OCI-LY3 (cell line): Measurements from ENCODE around the gene ANKRD44.

Experiments
- H2AFZ ChIP-seq: fragments of 200-600, 300-600 bp; shearing (Covaris generic); 2 replicates; pipeline ENCODE4 v1.6.0; 2014; ENCODE audit warnings: antibody characterized with exemption, low read depth, low read length
- H3K27ac ChIP-seq: fragments of 200-600, 300-600 bp; sonication (generic); 2 replicates; pipeline ENCODE4 v1.5.1; 2014; ENCODE audit warnings: mild to moderate bottlenecking, low read length, moderate library complexity, mixed read lengths
- H3K27me3 ChIP-seq: fragments of 200-600, 300-600 bp; sonication (generic); 2 replicates; pipeline ENCODE4 v1.6.1; 2014; ENCODE audit warnings: low read depth, low read length, mixed read lengths
- H3K36me3 ChIP-seq: fragments of 200-600, 300-600 bp; sonication (generic); replicated peaks from 2 replicates; pipeline ENCODE3; 2014; ENCODE audit warnings: low read depth, low read length, mixed read lengths
- H3K4me1 ChIP-seq: fragments of 300-600, 200-600 bp; sonication (generic); 2 replicates; pipeline ENCODE4 v1.6.1; 2014; ENCODE audit warnings: low read length, mixed read lengths
- H3K4me2 ChIP-seq: fragments of 200-600, 300-600 bp; sonication (generic); 2 replicates; pipeline ENCODE4 v1.6.1; 2014; ENCODE audit warnings: low read length, mixed read lengths
- H3K4me3 ChIP-seq: fragments of 300-600, 200-600 bp; sonication (generic); 2 replicates; pipeline ENCODE4 v1.5.1; 2014; ENCODE audit warnings: antibody characterized with exemption, mild to moderate bottlenecking, low read length, moderate library complexity
- H3K79me2 ChIP-seq: fragments of 300-600, 200-600 bp; shearing (Covaris generic); 2 replicates; pipeline ENCODE4 v1.6.1; 2014; ENCODE audit warnings: mild to moderate bottlenecking, low read length, mixed read lengths
- H3K9ac ChIP-seq: fragments of 300-600, 200-600 bp; shearing (Covaris generic); 2 replicates; pipeline ENCODE4 v1.6.0; 2014; ENCODE audit warnings: mild to moderate bottlenecking, low read length, moderate library complexity
- H3K9me3 ChIP-seq: fragments of 200-600, 300-600 bp; shearing (Covaris generic); 2 replicates; pipeline ENCODE4 v1.6.1; 2014; ENCODE audit warnings: low read length, mixed read lengths; ENCODE audit not compliant: insufficient read depth
- H4K20me1 ChIP-seq: fragments of 200-600, 300-600 bp; sonication (generic); 2 replicates; pipeline ENCODE4 v1.6.1; 2016; ENCODE audit warnings: low read length, mixed read lengths; ENCODE audit not compliant: insufficient read depth
- CTCF ChIP-seq: fragments of 200-600, 300-600 bp; sonication (generic); IDR thresholded peaks from 2 replicates; pipeline ENCODE4 v1.5.1; 2014; ENCODE audit warnings: antibody characterized with exemption, low read length, low read depth
- EZH2phosphoT487 ChIP-seq: fragments of 200-600 bp; shearing (Covaris generic); IDR thresholded peaks from 2 replicates; pipeline ENCODE4 v1.6.1; 2018; ENCODE audit warnings: antibody characterized with exemption, mixed run types, low read depth

Gene ANKRD44

DNA sequence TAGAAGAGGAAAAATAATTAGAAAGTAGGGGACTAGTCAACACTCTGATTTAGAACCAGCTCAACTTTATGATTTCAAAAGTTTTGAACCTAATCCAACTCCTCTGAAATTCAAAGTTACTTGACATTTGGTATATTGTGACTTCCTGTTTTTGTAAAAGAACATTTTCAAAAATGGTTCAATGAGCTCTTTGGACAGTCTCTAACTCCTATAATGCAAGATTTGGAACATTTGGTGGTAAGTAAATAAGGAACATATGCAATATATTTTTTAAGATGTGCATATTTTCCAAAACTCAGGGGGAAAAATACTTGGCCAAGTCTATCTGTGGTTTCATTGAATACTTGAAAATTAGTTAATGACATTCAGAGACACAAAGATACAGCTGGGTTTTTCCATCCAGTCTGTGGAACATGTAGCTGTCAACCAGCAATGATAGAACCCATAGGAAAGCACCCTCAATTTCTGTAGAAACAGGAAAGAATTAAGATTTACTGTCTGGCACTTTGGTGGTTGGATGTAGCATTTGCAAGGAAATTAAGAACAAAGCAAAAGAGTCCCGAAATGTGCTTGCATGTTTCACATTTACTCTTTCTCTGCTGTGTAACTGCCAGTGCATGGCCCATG is 17.0 kb upstream of the ANKRD44 start:
- Histone ChIP-seq H4K20me1 (no peaks in the 10 kb centered on the region), H3K36me3 (peaks cover 26% of the 10 kb centered on the region), H2AFZ (no peak overlapping the region), H3K4me3 (no peak overlapping the region), H3K4me1 (peaks cover 8% of the 10 kb centered on the region), H3K9me3 (no peaks in the 10 kb centered on the region), H3K79me2 (no peaks in the 10 kb centered on the region), H3K9ac (no peak overlapping the region), H3K4me2 (no peak overlapping the region), H3K27ac (no peak overlapping the region), H3K27me3 (no peaks in the 10 kb centered on the region)
- TF ChIP-seq CTCF (no peak), EZH2phosphoT487 (no peak)

GRCh38 chr2:197327073-197327471 is 16.5 kb upstream of the ANKRD44 start:
- no peak for TF ChIP-seq CTCF
- TF ChIP-seq EZH2phosphoT487, result no peak
- no peak overlapping the region for H2AFZ ChIP-seq
- no peak overlapping the region for H3K9ac ChIP-seq
- H3K4me1 ChIP-seq, result peaks cover 8% of the 10 kb centered on the region
- H3K4me3 ChIP-seq, result no peak overlapping the region
- no peak overlapping the region for H3K27ac ChIP-seq
- peaks cover 26% of the 10 kb centered on the region for H3K36me3 ChIP-seq
- no peaks in the 10 kb centered on the region for H3K9me3 ChIP-seq
- no peak overlapping the region for H3K4me2 ChIP-seq
- H3K27me3 ChIP-seq, result no peaks in the 10 kb centered on the region
- H3K79me2 ChIP-seq, result no peaks in the 10 kb centered on the region
- no peaks in the 10 kb centered on the region for H4K20me1 ChIP-seq

GRCh38 chr2:197324801-197325200 is 14.2 kb upstream of the ANKRD44 start:
- H3K9ac ChIP-seq, result no peak overlapping the region
- H3K36me3 ChIP-seq, result peaks cover 19% of the 10 kb centered on the region
- H3K4me3 ChIP-seq, result no peak overlapping the region
- no peak overlapping the region for H3K27ac ChIP-seq
- H3K4me1 ChIP-seq, result peaks cover 8% of the 10 kb centered on the region
- no peaks in the 10 kb centered on the region for H3K9me3 ChIP-seq
- H3K27me3 ChIP-seq, result no peaks in the 10 kb centered on the region
- H3K4me2 ChIP-seq, result peak overlapping the region; percentile 23; the same call in 1 of the 2 replicates
- no peaks in the 10 kb centered on the region for H3K79me2 ChIP-seq
- no peak for TF ChIP-seq EZH2phosphoT487
- TF ChIP-seq CTCF, result no peak
- no peak overlapping the region for H2AFZ ChIP-seq
- H4K20me1 ChIP-seq, result no peaks in the 10 kb centered on the region

GRCh38 chr2:197322724-197323720 is 12.4 kb upstream of the ANKRD44 start:
- Histone ChIP-seq H4K20me1 (no peaks in the 10 kb centered on the region), H3K27ac (no peak overlapping the region), H3K27me3 (no peaks in the 10 kb centered on the region), H3K36me3 (peaks cover 8% of the 10 kb centered on the region), H3K4me3 (no peak overlapping the region), H3K4me1 (peaks cover 8% of the 10 kb centered on the region), H2AFZ (no peak overlapping the region), H3K9ac (no peak overlapping the region), H3K79me2 (no peaks in the 10 kb centered on the region), H3K9me3 (no peaks in the 10 kb centered on the region), H3K4me2 (no peak overlapping the region)
- TF ChIP-seq CTCF (no peak), EZH2phosphoT487 (no peak)
